Endothelial cell of umbilical vein (primary cell): ENCODE results near the gene GUCA1A. TPM values are rescaled to one million over a fixed set of nuclear protein-coding genes. Genes with fewer than 3 reads are reported as not detected.

Experiments
- BruUV-seq: library from RNA; stranded (reverse); fragments of 400-500 nt; replicated peaks from 2 replicates; lab custom pipeline; 2021; lab: Mats Ljungman, UMichigan
- CTCF ChIA-PET: fragments of 300-600, 350-600 bp; sonication (Branson Sonifier 250); formaldehyde crosslinking; loops from one replicate; lab custom pipeline; 2021; ENCODE audit warnings: antibody characterized with exemption, inconsistent platforms; lab: Charles Lee
- POLR2A ChIA-PET: fragments of 300-600, 350-600 bp; sonication (Branson Sonifier 250); formaldehyde crosslinking; loops from one replicate; lab custom pipeline; 2021; ENCODE audit warnings: antibody characterized with exemption, inconsistent platforms; lab: Charles Lee
- DNase-seq: peaks from one replicate; pipeline ENCODE4 v3.0.0-alpha.2; 2011; ENCODE audit warnings: low read depth, low spot score
- FAIRE-seq: peaks from 2 replicates; lab custom pipeline; 2011; peaks lifted over from hg19 to GRCh38; lab: Jason Lieb, UNC
- H2AFZ ChIP-seq: 2 replicates; pipeline ENCODE4 v1.6.0; 2012; ENCODE audit warnings: low read depth, low read length, control low read depth, inconsistent platforms
- H3K27ac ChIP-seq: 2 replicates; pipeline ENCODE4 v1.5.1; 2011; ENCODE audit warnings: low read depth, mild to moderate bottlenecking, control low read depth, low read length, moderate library complexity; ENCODE audit not compliant: insufficient read depth
- H3K27me3 ChIP-seq, 2 experiments: 2 replicates each; pipeline versions ENCODE4 v1.6.0 to v1.6.1; 2011; ENCODE audit warnings: low read length in 2 of 2, mixed read lengths in 1 of 2; ENCODE audit not compliant: control insufficient read depth in 2 of 2, insufficient read depth in 2 of 2
- H3K36me3 ChIP-seq, 2 experiments: 2 replicates in 1 of 2; 3 replicates in 1 of 2; pipeline ENCODE4 v1.5.1; 2011; ENCODE audit warnings: low read length in 2 of 2, mild to moderate bottlenecking in 1 of 2, moderate library complexity in 1 of 2; ENCODE audit not compliant: control insufficient read depth in 2 of 2, insufficient read depth in 2 of 2; ENCODE audit errors: extremely low read depth in 1 of 2
- H3K4me1 ChIP-seq: 3 replicates; pipeline ENCODE4 v1.5.1; 2011; ENCODE audit warnings: mild to moderate bottlenecking, low read length; ENCODE audit not compliant: control insufficient read depth, insufficient read depth; ENCODE audit errors: extremely low read depth
- H3K4me2 ChIP-seq: 2 replicates; pipeline ENCODE4 v1.6.1; 2011; ENCODE audit warnings: low read length, control low read depth, mixed read lengths; ENCODE audit not compliant: insufficient read depth
- H3K4me3 ChIP-seq, 3 experiments: fragments of 200-600 bp in 1 of 3; sonication (generic), shearing (Covaris generic) in 1 of 3; replicated peaks in 1 of 3; 2 replicates each; pipeline ENCODE4 v1.5.1; 2011 to 2016; ENCODE audit warnings: control low read depth in 3 of 3, low read length in 3 of 3, mild to moderate bottlenecking in 2 of 3, inconsistent platforms in 1 of 3, low read depth in 1 of 3, moderate library complexity in 1 of 3; ENCODE audit not compliant: insufficient read depth in 1 of 3
- H3K79me2 ChIP-seq: 2 replicates; pipeline ENCODE4 v1.6.0; 2012; ENCODE audit warnings: low read length, inconsistent platforms; ENCODE audit not compliant: control insufficient read depth, insufficient read depth
- H3K9ac ChIP-seq: replicated peaks from 2 replicates; pipeline ENCODE3; 2011; ENCODE audit warnings: low read length, control low read depth; ENCODE audit not compliant: insufficient read depth; ENCODE audit errors: extremely low read depth
- H3K9me1 ChIP-seq: replicated peaks from 3 replicates; pipeline ENCODE4 v1.6.0; 2011; ENCODE audit warnings: mild to moderate bottlenecking, low read length; ENCODE audit not compliant: control insufficient read depth, insufficient read depth; ENCODE audit errors: extremely low read depth
- H3K9me3 ChIP-seq: replicated peaks from 2 replicates; pipeline ENCODE4 v1.5.1; 2012; ENCODE audit warnings: low read length, inconsistent platforms; ENCODE audit not compliant: control insufficient read depth, insufficient read depth
- H4K20me1 ChIP-seq: replicated peaks from 2 replicates; pipeline ENCODE3; 2011; ENCODE audit warnings: mild to moderate bottlenecking, low read length; ENCODE audit not compliant: control insufficient read depth, insufficient read depth; ENCODE audit errors: extremely low read depth
- EZH2 ChIP-seq: IDR thresholded peaks from 2 replicates; pipeline ENCODE4 v1.6.1; 2012; ENCODE audit warnings: borderline replicate concordance, low read depth, mild to moderate bottlenecking, moderate library complexity, low read length, inconsistent platforms; ENCODE audit not compliant: severe bottlenecking
- FOS ChIP-seq: IDR thresholded peaks from 2 replicates; pipeline ENCODE4 v1.6.1; 2011; ENCODE audit warnings: mild to moderate bottlenecking, low read length, moderate library complexity, borderline replicate concordance; ENCODE audit not compliant: insufficient read depth
- GATA2 ChIP-seq: IDR thresholded peaks from 2 replicates; pipeline ENCODE4 v1.7.0; 2011; ENCODE audit warnings: low read depth, mild to moderate bottlenecking, moderate library complexity, mixed read lengths, low read length; ENCODE audit not compliant: insufficient read length, insufficient read depth
- JUN ChIP-seq: IDR thresholded peaks from 2 replicates; pipeline ENCODE4 v1.6.1; 2011; ENCODE audit warnings: borderline replicate concordance, low read depth; ENCODE audit not compliant: insufficient read length, insufficient read depth
- MYC ChIP-seq: IDR thresholded peaks from one replicate; pipeline ENCODE4 v1.6.1; 2011; ENCODE audit warnings: mild to moderate bottlenecking, low read depth, low read length
- POLR2A ChIP-seq: IDR thresholded peaks from 2 replicates; pipeline ENCODE4 v1.6.1; 2012; ENCODE audit warnings: low read depth, mild to moderate bottlenecking, control low read depth, low read length
- POLR2AphosphoS5 ChIP-seq: IDR thresholded peaks from 2 replicates; pipeline ENCODE4 v1.6.1; 2012; ENCODE audit warnings: low read depth, mild to moderate bottlenecking, control low read depth, low read length, moderate library complexity; ENCODE audit not compliant: insufficient read depth
- dilution Hi-C: fragments of 300-500 bp; cut with MboI; formaldehyde crosslinking; loops from one replicate; pipeline ENCODE4 v1.15.0; 2019; ENCODE audit warnings: low sequenced_read_pairs; ENCODE audit not compliant: extremely low pct_ligation_motif_present
- intact Hi-C: fragments of 100-400 bp; cut with micrococcal nuclease; formaldehyde crosslinking; loops from one replicate; pipeline ENCODE4 v1.10.0; 2022
- polyA plus RNA-seq, 4 experiments: library from polyadenylated mRNA; depleted of rRNA in 3 of 4; stranded (reverse) in 3 of 4; unstranded in 1 of 4; fragments of >200 nt; gene quantifications; 2 replicates each; pipeline versions ENCODE4 v1.2.1 to v1.2.3, GENCODE V29; 2011 to 2012; ENCODE audit warnings: missing spikeins in 1 of 4
- total RNA-seq: library from RNA; stranded (reverse); gene quantifications from 2 replicates; pipeline ENCODE4 v1.2.3, GENCODE V29; 2021
- TF ChIP-seq, protein P1 (sequence below), 2 donors: IDR thresholded peaks; 1 replicate in 1 of 2; 2 replicates in 1 of 2; pipeline ENCODE4 v1.5.1; 2011; ENCODE audit warnings: low read length in 2 of 2, mild to moderate bottlenecking in 2 of 2, moderate library complexity in 2 of 2, control low read depth in 1 of 2, inconsistent platforms in 1 of 2, low read depth in 1 of 2; ENCODE audit not compliant: insufficient read depth in 1 of 2; ENCODE audit errors: extremely low read depth in 1 of 2
- TF ChIP-seq, protein P2 (sequence below): IDR thresholded peaks from 2 replicates; pipeline ENCODE4 v1.6.1; 2011; ENCODE audit not compliant: insufficient read depth, insufficient read length

The GUCA1A gene
- total and polyA plus RNA-seq, 2 donors (not counting 3 experiments of a cell fraction or from before 2014, with no cell fraction given): 0.04 to 0.22 TPM

DNA sequence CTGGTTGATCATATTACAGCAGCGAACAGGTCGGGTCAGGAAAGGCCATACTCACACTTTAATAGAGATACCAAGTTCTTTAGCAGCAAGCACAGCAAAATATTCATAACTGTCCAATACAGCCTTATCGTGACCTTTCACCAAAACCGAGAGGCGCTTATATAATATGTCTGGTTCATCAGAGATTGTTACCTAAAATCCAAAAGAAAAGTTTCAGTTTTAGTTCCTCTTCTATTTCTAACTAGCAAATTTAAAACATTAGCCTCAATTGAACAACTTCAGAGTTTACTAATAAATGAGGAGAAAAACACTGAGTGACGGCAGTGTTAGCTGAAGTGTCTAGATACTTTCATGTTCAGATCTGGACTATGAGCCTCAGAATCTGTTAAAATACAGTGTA, 38.6 kb downstream of the GUCA1A start:
- Histone ChIP-seq H2AFZ (no peak overlapping the region), H3K4me1 (peaks cover 13% of the 10 kb centered on the region), H3K36me3 (peaks cover 9 to 21% of the 10 kb centered on the region in 2 experiments), H3K4me3 (no peak overlapping the region), H3K9ac (no peak overlapping the region), H3K27me3 (no peaks in the 10 kb centered on the region), H4K20me1 (no peaks in the 10 kb centered on the region), H3K27ac (no peak overlapping the region), H3K9me3 (no peaks in the 10 kb centered on the region), H3K79me2 (peaks cover 11% of the 10 kb centered on the region), H3K4me2 (no peak overlapping the region), H3K9me1 (no peaks in the 10 kb centered on the region)
- DNase-seq (no peak), FAIRE-seq (no peak)
- POLR2A ChIA-PET: no interaction called here
- intact Hi-C loops: loop anchor here (5.0 kb wide), 1 partner anchor 44 kb away; no protein-coding TSS in a partner anchor
- no TSS peak for BruUV-seq
- CTCF ChIA-PET: interaction anchor here (1.5 kb wide), 1 partner anchor 336 kb away, joined by 3 read pairs; no protein-coding TSS in a partner anchor
- TF ChIP-seq POLR2A (no peak), GATA2 (no peak), EZH2 (no peak), MYC (no peak), JUN (no peak), POLR2AphosphoS5 (no peak), FOS (no peak)
- TF ChIP-seq, protein P1, sequence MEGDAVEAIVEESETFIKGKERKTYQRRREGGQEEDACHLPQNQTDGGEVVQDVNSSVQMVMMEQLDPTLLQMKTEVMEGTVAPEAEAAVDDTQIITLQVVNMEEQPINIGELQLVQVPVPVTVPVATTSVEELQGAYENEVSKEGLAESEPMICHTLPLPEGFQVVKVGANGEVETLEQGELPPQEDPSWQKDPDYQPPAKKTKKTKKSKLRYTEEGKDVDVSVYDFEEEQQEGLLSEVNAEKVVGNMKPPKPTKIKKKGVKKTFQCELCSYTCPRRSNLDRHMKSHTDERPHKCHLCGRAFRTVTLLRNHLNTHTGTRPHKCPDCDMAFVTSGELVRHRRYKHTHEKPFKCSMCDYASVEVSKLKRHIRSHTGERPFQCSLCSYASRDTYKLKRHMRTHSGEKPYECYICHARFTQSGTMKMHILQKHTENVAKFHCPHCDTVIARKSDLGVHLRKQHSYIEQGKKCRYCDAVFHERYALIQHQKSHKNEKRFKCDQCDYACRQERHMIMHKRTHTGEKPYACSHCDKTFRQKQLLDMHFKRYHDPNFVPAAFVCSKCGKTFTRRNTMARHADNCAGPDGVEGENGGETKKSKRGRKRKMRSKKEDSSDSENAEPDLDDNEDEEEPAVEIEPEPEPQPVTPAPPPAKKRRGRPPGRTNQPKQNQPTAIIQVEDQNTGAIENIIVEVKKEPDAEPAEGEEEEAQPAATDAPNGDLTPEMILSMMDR (IDR thresholded peaks at IDR 0.05; ENCODE audit: extremely low read depth in 1 of 2, insufficient read depth in 1 of 2, low read depth in 1 of 2, low read length in 2 of 2): no peak
- TF ChIP-seq, protein P2, sequence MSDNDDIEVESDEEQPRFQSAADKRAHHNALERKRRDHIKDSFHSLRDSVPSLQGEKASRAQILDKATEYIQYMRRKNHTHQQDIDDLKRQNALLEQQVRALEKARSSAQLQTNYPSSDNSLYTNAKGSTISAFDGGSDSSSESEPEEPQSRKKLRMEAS: no peak
- dilution Hi-C loops: no loop called here
